Activated B cell treated with CpG ODN at 0.5 μM for 24 hours (primary cell): ENCODE results near the gene SLC30A7. TPM values are rescaled to one million over a fixed set of nuclear protein-coding genes. Genes with fewer than 3 reads are reported as not detected.

Experiments used
- ATAC-seq: fragments of 200-7000 bp; cut with Tn5 transposase; one replicate; pipeline ENCODE4 v1.10.0; 2021; ENCODE audit warnings: low read depth, mild to moderate bottlenecking, moderate library complexity
- CTCF ChIA-PET: fragments of 350-600 bp; sonication (Branson Sonifier 250); formaldehyde crosslinking; loops from one replicate; lab custom pipeline; 2021; ENCODE audit warnings: antibody characterized with exemption; lab: Charles Lee
- POLR2A ChIA-PET: fragments of 350-600 bp; sonication (Branson Sonifier 250); formaldehyde crosslinking; loops from one replicate; lab custom pipeline; 2021; ENCODE audit warnings: antibody characterized with exemption; lab: Charles Lee
- DNase-seq: peaks from one replicate; pipeline ENCODE4 v3.0.0; 2022
- H3K27ac Mint-ChIP-seq: one replicate; pipeline ENCODE4 v1.8.0; 2020; ENCODE audit warnings: mixed read lengths
- H3K27me3 Mint-ChIP-seq: one replicate; pipeline ENCODE4 v1.8.0; 2021; ENCODE audit warnings: mixed read lengths
- H3K36me3 Mint-ChIP-seq: one replicate; pipeline ENCODE4 v1.8.0; 2021; ENCODE audit warnings: low read depth, mixed read lengths
- H3K4me1 Mint-ChIP-seq: one replicate; pipeline ENCODE4 v1.8.0; 2021; ENCODE audit warnings: mixed read lengths
- H3K4me3 Mint-ChIP-seq: one replicate; pipeline ENCODE4 v1.8.0; 2020; ENCODE audit warnings: mild to moderate bottlenecking, mixed read lengths
- H3K9me3 Mint-ChIP-seq: one replicate; pipeline ENCODE4 v1.8.0; 2020; ENCODE audit warnings: mixed read lengths
- intact Hi-C: fragments of 100-400 bp; cut with micrococcal nuclease; formaldehyde crosslinking; loops from one replicate; pipeline ENCODE4 v1.15.1; 2024
- total RNA-seq: library from RNA; stranded (reverse); gene quantifications from 2 replicates; pipeline ENCODE4 v1.2.3, GENCODE V29; 2022
- TF ChIP-seq, protein P1 (sequence below): fragments of 200-600 bp; IDR thresholded peaks from one replicate; pipeline ENCODE4 v1.8.0; 2022; ENCODE audit warnings: antibody characterized with exemption, mild to moderate bottlenecking

The SLC30A7 gene
- total RNA-seq, 1 donor from 2014 or later: 25.7 TPM

DNA sequence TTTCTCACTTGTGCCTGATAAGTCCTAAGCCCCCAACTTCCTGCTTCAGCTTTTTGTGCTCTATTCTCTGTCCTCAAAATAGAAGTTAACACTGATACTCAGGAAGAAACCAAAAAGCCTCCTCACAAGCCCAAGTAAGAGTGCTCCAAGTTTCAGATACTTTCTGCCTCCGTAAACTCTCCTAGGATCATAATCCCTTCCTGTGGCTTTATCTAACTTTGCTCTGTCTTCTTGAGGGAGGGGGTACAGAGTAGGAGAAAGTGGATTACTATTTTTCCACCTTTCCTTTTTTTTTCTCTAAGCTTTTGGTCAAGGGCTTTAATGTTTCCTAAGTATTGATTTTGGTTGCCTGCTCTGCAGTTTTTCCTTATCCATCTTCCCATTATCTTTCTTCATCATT, 75.1 kb downstream of the SLC30A7 start:
- no peaks in the 10 kb centered on the region for H3K9me3 Mint-ChIP-seq
- intact Hi-C loops: loop anchor here (5.0 kb wide), 1 partner anchor 34 kb away; no protein-coding TSS in a partner anchor
- peaks cover 25% of the 10 kb centered on the region for H3K4me1 Mint-ChIP-seq
- DNase-seq: no peak
- ATAC-seq: no peak
- H3K36me3 Mint-ChIP-seq: peaks cover 43% of the 10 kb centered on the region
- no peaks in the 10 kb centered on the region for H3K27me3 Mint-ChIP-seq
- CTCF ChIA-PET: no interaction called here
- POLR2A ChIA-PET: no interaction called here
- H3K27ac Mint-ChIP-seq: no peak overlapping the region
- TF ChIP-seq, protein P1, sequence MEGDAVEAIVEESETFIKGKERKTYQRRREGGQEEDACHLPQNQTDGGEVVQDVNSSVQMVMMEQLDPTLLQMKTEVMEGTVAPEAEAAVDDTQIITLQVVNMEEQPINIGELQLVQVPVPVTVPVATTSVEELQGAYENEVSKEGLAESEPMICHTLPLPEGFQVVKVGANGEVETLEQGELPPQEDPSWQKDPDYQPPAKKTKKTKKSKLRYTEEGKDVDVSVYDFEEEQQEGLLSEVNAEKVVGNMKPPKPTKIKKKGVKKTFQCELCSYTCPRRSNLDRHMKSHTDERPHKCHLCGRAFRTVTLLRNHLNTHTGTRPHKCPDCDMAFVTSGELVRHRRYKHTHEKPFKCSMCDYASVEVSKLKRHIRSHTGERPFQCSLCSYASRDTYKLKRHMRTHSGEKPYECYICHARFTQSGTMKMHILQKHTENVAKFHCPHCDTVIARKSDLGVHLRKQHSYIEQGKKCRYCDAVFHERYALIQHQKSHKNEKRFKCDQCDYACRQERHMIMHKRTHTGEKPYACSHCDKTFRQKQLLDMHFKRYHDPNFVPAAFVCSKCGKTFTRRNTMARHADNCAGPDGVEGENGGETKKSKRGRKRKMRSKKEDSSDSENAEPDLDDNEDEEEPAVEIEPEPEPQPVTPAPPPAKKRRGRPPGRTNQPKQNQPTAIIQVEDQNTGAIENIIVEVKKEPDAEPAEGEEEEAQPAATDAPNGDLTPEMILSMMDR: no peak
- H3K4me3 Mint-ChIP-seq: no peak overlapping the region

DNA sequence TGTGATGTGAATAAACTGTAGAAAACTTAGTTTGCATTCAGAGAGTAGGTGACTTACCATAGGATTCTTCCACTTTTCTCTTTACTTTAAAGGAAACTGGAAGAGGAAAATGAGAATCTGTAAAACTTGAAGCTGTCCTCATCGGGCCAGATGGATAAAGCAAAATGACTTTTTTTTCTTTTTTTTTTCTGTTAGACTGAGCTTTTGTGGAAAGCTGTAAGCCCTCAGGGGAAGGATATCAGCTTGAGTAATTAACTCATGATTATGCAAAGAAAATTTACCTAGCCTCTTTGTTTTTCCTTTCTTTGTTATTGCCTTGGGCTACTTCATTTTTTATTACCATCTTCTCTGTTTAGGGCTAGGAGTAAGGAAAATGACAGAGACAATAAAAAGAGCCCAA, 76.3 kb downstream of the SLC30A7 start:
- peaks cover 25% of the 10 kb centered on the region for H3K4me1 Mint-ChIP-seq
- no peaks in the 10 kb centered on the region for H3K9me3 Mint-ChIP-seq
- DNase-seq (no peak), ATAC-seq (no peak)
- ChIA-PET CTCF (no interaction called here), POLR2A (no interaction called here)
- TF ChIP-seq, protein P1: no peak
- H3K36me3 Mint-ChIP-seq: peaks cover 43% of the 10 kb centered on the region
- peak overlapping the region; percentile 31 for H3K27ac Mint-ChIP-seq
- no peak overlapping the region for H3K4me3 Mint-ChIP-seq
- H3K27me3 Mint-ChIP-seq: no peaks in the 10 kb centered on the region
- intact Hi-C loops: loop anchor here (5.0 kb wide), 1 partner anchor 35 kb away; no protein-coding TSS in a partner anchor

DNA sequence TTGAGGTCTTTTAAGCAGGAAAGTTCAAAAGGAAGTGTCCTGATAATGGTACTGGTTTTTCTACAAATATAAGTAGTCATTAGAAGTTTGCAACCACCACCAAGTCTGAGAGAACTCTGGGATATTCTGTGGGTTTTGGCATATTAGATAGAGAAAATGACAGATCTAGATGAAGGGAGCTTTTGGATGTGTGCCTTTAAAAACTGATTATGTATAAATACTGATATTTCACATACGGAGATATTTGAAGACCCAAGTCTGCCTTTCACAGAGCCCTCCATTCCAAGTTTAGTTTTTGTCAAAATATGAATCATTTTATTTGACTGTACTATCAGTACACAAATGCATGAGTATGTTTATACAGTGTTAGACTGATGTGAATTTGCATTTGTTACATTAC, 81.0 kb downstream of the SLC30A7 start:
- TF ChIP-seq, protein P1: no peak
- Mint-ChIP-seq H3K27ac (no peak overlapping the region), H3K36me3 (peaks cover 55% of the 10 kb centered on the region), H3K4me1 (peaks cover 24% of the 10 kb centered on the region), H3K9me3 (no peaks in the 10 kb centered on the region), H3K4me3 (no peak overlapping the region), H3K27me3 (no peaks in the 10 kb centered on the region)
- CTCF ChIA-PET: no interaction called here
- intact Hi-C loops: no loop called here
- ATAC-seq: no peak
- no peak for DNase-seq
- POLR2A ChIA-PET: no interaction called here

DNA sequence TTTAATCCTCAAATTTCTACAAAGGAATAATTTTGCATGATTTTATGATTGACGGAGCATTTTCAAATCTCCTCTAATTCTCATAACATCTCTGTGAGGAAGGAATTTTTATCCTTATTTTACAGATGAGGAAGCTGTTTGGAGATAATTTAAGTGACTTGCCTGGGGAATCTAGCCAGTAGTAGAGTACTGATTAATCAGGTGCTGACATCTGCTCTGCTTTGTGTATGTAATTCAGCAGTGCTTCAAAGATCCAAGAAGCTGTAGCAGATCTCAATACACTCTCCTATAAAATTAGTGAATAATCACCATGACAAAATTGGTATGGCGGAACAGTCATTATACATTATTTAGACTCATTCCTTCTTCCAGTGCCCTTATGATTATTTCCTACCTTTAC, 83.7 kb downstream of the SLC30A7 start:
- CTCF ChIA-PET: no interaction called here
- DNase-seq (no peak), ATAC-seq (no peak)
- POLR2A ChIA-PET: no interaction called here
- H3K4me3 Mint-ChIP-seq: no peak overlapping the region
- H3K9me3 Mint-ChIP-seq: no peaks in the 10 kb centered on the region
- peaks cover 10% of the 10 kb centered on the region for H3K4me1 Mint-ChIP-seq
- peaks cover 62% of the 10 kb centered on the region for H3K36me3 Mint-ChIP-seq
- H3K27ac Mint-ChIP-seq: no peak overlapping the region
- no peaks in the 10 kb centered on the region for H3K27me3 Mint-ChIP-seq
- intact Hi-C loops: no loop called here
- TF ChIP-seq, protein P1: no peak

DNA sequence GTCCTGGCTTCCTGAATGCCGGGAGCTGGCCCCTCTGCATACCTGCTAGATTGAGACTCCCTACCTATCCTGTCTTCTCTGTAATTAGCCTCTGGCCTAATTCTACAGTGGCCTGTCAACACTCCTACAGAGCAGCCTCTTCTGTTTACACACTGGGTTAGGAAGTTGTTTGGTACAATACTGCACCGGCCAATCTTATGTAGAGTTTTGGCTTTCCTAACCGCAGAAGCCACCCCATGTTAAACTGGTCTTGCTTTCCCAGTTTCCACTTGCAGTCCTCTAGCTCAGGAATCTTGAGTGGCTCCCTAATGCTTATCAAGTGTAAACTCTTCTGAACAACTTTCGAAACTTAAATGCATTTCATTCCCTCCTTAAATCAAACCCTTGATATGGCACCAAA, 86.9 kb downstream of the SLC30A7 start:
- peaks cover 50% of the 10 kb centered on the region for H3K36me3 Mint-ChIP-seq
- H3K4me1 Mint-ChIP-seq: peaks cover 10% of the 10 kb centered on the region
- TF ChIP-seq, protein P1: no peak
- H3K9me3 Mint-ChIP-seq: no peaks in the 10 kb centered on the region
- no peak overlapping the region for H3K27ac Mint-ChIP-seq
- no peaks in the 10 kb centered on the region for H3K27me3 Mint-ChIP-seq
- no peak for DNase-seq
- CTCF ChIA-PET: interaction anchor here (0.6 kb wide), 1 partner anchor 456 kb away, joined by 3 read pairs; no protein-coding TSS in a partner anchor
- POLR2A ChIA-PET: no interaction called here
- no peak overlapping the region for H3K4me3 Mint-ChIP-seq
- intact Hi-C loops: no loop called here
- no peak for ATAC-seq
